Activated T-cell treated with anti-CD3 and anti-CD28 coated beads for 4 hours (primary cell): ENCODE data around the gene ITM2C.

Source experiments
- DNase-seq: peaks from one replicate; pipeline ENCODE4 v3.0.0-alpha.2; 2020

ITM2C gene

GRCh38 chr2:230908595-230909191, 44.0 kb downstream of the ITM2C start:
- DNase-seq = peak; percentile 25

DNA sequence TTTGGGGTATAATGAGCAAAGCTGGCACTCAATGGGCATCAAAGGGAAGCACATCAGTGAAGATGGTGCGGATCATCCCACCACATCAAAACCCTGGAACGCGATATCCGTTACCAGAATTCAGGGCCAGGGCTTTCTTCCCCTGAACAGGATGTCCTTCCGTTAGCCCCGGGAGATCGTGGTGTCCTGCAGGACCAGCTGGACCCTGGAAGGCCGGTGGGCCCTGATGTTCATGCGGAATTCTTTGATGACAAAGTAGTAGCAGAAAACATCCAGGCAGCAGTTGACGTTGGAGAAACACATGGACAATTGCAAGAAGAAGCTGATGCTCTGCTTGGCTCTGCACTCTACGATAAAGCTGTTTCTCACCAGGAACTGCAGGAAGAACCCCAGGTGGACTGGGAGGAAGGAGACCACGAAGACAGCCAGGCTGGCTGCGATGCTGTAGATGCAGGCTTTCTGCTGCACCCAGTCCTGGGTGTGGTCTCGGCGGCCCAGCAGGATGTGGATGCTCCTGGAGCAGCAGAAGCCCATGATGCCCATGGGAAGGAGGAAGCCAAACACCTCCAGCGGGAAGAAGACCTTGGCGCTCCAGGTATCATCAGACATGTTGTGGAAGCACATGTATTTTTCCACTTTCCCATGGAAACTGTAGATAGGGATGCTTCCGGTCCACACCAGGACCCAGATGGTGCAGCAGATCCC, 45.3 kb downstream of the ITM2C start:
- DNase-seq = no peak

DNA sequence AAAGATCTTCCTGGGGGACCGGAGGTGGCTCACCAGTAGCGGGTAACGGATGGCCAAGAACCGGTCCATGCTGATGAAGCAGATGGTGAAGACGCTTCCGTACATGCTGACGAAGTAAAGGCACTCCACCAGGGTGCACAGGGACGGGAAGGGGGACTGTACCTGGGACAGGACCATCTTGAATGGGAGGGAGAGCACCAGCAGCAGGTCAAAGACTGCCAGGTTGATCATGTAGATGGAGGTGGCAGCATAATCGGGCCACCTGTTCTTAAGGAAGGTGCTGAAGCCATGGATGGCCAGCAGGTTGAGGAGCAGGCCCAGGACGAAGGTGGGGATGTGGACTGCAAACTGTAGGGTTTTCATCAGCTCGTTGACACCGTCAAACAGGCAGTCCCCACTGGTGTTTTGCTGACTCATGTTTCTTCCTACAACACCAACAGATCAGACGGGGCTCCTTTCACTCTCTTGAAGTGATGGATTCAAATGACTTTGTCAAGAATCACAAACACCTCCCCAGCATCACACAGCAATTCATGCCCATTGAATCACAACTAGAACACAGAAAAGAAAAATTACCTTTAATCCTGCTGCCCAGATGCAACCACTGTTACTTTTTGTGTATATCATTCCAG, 45.9 kb downstream of the ITM2C start:
- DNase-seq = no peak

GRCh38 chr2:230912046-230912445, 47.3 kb downstream of the ITM2C start:
- DNase-seq = no peak

DNA sequence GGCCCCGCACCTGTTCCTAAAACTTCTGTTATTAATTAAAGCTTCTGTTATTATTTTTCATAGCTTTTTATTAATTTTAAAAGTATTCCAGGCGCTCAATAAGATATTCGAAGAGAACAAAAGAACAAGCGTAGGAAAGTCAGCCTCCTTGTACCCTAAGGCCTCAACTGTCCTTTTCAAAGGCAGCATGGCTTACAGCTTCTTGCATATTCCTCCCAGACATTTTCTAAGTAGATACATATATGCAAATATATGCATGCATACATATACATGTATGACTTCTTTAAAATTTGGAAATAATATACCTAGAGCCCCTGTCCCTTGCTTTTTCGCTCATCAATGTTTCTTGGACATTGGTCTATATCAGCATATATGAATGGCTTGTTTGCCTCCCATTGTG, 48.0 kb downstream of the ITM2C start:
- DNase-seq = no peak

GRCh38 chr2:230913406-230914143, 48.8 kb downstream of the ITM2C start:
- DNase-seq = no peak

- no peak for DNase-seq
These were observed 50.1 kb downstream of the ITM2C start for GRCh38 chr2:230914886-230915285.

DNA sequence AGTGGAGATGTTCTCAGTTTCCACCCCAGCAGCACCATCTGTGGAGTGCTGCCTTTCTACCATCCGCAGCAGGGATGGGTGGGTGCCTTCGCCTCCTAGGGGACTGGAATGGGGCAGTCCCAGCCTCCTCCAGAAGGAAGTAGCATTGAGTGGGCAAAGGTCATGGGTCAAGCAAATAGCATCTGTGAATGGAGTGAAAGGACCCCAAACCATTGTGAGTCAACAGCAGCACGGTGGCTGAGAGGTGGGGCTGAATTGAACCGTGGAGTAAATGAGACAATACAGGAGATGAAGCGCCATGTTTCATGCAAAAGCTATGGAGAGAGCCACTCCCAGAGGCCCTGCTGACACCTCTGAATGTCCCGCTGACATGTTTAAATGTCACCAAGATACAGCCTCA, 50.6 kb downstream of the ITM2C start:
- no peak for DNase-seq

GRCh38 chr2:230916218-230916617, 51.5 kb downstream of the ITM2C start:
- no peak for DNase-seq

DNA sequence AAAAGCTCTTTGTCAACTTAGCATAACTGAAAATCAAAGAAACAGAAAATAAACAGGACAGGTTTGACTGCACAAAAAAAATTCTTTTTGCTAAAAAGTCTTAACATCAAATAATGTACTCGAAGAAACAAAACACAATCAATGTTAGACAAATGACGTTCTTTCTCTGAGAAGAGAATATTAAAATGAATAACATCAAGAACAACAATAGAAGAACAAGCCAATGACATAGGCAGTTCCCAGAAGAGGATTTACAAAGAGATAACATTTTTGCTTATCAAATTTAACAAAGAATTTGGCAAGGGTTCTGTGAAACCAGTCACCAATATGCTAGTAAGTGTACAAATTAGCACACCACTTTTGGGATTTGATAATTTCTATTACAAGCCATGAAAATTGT, 54.5 kb downstream of the ITM2C start:
- DNase-seq = no peak

- no peak for DNase-seq
These were observed 54.9 kb downstream of the ITM2C start for GRCh38 chr2:230919681-230920080.

- no peak for DNase-seq
These were observed 55.4 kb downstream of the ITM2C start for GRCh38 chr2:230920167-230920566.

- no peak for DNase-seq
These were observed 57.3 kb downstream of the ITM2C start for GRCh38 chr2:230921806-230922595.

DNA sequence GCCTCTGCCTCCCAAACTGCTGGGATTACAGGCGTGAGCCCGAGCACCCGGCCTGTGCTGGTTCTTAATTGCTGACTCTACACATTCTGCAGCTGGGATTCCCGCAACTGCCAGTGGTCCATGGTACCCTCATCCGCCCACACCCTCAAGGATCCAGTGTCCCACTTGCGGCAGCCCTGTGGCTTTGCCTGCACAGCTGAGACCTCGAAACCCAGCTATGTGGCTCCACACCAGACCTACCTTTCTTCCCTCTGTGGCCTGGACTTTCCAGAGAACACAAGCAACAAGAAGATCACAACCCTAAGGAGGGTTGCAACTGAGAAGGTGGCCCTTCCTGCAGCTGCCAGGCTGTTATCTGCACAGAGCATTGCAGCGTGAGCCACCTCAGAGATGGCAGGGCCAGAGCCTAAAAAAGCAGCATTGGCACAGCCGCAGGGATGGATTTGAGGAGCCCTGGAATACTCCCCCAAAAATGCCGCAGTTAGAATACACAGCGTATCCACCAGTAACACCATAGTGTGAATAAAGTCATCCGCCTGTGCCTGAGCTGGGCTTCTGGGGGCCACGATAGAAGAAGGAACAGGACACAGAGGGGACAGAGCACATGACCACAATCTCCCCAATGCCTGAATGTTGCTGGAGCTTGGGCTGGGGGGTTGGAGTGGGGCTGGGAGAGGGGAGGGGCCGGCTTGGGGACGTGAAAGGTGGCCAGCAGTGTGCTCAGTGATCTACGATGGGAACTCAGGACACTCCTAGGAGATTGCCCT, 58.4 kb downstream of the ITM2C start:
- DNase-seq = no peak

DNA sequence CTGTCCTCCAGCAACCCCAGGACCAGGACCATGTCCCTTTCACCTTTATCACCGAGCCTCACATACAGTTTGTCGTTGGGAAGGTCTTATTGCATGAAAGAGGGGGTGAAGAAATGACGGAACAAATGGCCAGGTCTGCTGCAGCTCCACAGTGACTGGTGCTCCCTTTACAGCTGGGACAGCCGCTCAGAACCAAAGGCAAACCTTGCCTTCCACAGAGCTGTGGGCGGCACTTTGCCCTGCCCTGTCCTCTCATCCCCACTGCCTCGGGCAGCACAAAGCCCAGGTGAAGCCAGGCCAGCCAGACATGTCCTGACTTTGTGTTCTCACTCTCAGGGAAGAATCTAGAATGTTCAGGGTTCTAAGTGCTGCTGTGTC, 59.3 kb downstream of the ITM2C start:
- no peak for DNase-seq

DNA sequence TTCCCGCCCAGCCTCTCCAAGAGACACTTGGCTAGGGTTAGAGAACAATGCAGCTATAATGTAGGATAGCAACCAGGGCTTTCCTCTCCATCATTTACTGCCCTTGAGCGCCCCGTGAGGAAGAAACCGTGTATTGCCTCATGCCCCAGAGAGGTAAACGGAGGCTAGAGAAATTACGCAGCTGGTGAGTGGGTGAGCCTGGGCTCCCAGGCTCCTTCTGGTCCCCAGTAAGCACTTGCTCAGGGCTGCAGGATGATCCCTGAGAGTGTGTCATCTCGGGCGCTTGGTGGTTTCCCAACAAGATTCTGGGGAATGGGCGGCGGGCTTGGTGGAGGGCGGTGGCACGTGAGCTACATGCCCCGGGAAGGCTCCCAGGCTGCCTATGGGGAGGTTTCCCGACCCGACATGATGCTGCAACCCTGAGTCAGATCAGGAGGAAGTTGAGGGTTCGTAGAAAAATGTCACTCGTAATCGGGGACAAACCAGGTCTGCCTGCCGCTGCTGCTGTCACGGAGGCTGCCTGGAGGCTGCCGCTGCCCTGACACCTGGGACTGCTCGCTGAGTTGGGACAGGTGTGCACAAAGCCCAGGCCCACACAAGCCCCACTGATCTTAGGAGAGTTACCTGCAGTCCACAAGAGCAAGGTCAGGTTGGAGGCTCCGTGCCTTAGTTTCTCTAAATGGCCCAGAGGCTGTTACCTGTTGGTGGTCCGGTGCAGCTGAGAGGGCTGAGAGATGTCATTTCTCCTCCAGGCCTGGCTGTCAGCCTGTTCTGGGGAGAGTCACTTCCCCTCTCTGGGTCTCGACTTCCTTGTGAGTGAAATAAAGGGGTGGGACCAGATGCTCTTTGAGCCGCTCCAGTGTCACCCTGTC, 60.0 kb downstream of the ITM2C start, which contains the start of gene GPR55:
Gene GPR55, minus strand, starts transcription at position 773 of the 872 bp plus-strand sequence. CDS start 14,280 bp downstream, outside the sequence.
- peak; percentile 58 for DNase-seq

DNA sequence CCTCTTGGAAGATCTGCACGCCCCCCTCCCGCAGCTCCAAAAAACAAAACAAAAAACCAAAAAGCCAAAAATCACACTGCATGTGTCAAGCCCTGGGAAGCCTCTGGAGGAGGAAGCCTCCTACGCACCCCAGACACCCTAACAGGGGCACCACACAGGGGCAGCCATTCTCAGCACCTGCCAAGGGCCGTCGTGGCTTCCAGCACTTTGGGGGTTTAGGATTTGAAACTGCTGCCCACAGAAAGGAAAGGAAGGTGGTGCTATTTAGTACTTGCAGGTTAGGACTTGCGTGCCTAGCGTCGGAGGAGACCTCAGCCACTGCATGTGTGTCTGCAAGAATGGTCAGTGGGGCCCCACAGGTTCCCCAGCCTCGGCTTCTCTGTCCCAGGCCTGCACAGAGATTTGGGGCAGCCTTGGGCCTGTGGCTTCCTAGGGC, 60.7 kb downstream of the ITM2C start:
- DNase-seq = no peak

- DNase-seq = no peak
These were observed 61.4 kb downstream of the ITM2C start for GRCh38 chr2:230925879-230926765.

GRCh38 chr2:230927711-230928341, 63.1 kb downstream of the ITM2C start:
- DNase-seq = no peak
